Skeletal muscle cell (primary cell): Measurements from ENCODE around the gene SLC2A8.

Experiments used
- DNase-seq: peaks from one replicate; pipeline ENCODE4 v3.0.0-alpha.2; 2010; ENCODE audit warnings: low read depth
- H3K4me3 ChIP-seq: 2 replicates; pipeline ENCODE4 v1.5.1; 2011; ENCODE audit warnings: low read depth, mild to moderate bottlenecking, control low read depth, low read length, moderate library complexity

SLC2A8 gene

GRCh38 chr9:127398275-127398647, 1.3 kb downstream of the SLC2A8 start:
- peak overlapping the region; percentile 61 for H3K4me3 ChIP-seq

DNA sequence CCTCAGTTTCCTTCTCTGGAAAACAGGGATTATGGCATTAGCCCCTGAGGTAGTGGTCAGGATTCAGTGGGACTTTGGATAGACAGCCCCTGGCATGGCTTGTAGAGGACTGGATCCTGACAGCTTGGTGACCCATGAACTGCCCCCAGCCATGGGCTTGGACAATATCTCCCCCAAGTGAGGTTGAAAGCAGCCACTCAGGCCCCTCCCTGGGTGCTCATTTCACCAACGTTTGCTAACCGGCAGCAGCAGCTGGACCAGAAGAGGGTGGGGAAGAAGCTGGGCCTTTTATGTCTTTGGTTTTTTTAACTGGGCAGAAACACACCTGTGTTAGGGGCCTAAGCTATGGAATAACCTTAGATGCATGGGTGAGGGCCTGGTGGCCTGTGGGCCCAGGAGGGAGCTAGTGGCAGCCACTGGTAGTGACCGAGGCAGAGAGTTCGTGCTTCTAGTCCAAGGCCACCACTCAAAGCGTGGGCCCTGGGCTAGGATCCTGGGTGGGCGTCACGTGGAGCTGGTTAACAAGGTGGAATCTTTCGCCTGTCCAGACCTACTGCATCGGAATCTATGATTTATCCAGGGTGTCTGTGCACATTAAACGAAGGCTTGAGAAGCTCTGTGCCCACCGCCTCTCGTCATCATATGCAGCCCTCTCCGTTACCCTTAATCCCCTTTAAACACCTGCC, 1.9 kb downstream of the SLC2A8 start:
- no peak overlapping the region for H3K4me3 ChIP-seq
- DNase-seq, result no peak

More at GRCh38 chr9:127398275-127398647, 1.3 kb downstream of the SLC2A8 start:
- DNase-seq, result no peak

- H3K4me3 ChIP-seq, result no peak overlapping the region
- DNase-seq, result no peak
Measured at GRCh38 chr9:127399736-127400269, 2.8 kb downstream of the SLC2A8 start.

- no peak for DNase-seq
- H3K4me3 ChIP-seq, result no peak overlapping the region
Measured at GRCh38 chr9:127402401-127403090, 5.6 kb downstream of the SLC2A8 start.

DNA sequence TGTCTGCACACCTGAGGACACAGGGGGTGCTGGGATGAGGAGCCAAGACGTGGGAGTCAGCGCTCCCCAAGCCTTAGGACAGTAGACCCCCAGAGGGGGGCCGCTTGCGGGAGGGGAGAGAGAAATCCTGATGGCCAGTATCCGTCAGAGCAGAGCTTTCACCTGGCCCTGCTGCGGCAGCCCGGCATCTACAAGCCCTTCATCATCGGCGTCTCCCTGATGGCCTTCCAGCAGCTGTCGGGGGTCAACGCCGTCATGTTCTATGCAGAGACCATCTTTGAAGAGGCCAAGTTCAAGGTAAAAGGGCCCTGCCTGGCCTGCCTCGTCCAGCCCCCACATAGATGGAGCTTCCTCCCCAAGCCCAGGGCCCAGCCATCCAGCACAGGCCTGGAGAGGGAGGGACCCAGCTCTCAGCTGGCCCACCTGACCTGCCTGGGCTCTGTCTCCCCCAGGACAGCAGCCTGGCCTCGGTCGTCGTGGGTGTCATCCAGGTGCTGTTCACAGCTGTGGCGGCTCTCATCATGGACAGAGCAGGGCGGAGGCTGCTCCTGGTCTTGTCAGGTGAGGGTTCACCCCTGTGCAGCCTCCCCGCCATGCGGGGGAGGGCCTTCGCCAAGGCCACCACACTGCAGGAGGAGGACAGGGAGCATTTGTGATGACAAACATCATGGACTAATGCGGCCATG, 6.7 kb downstream of the SLC2A8 start:
- no peak for DNase-seq
- no peak overlapping the region for H3K4me3 ChIP-seq

DNA sequence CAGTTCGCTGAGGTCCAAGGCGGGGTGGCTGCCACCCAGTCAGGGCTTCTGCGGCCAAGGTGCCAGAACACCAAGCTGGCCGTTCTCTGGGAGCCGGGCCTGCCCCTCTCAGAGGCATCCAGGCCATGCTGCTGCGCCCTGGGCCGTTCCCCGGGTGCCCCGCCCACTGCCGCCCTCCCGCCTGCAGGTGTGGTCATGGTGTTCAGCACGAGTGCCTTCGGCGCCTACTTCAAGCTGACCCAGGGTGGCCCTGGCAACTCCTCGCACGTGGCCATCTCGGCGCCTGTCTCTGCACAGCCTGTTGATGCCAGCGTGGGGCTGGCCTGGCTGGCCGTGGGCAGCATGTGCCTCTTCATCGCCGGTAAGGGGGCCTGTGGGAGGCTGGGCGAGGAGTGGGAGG, 7.7 kb downstream of the SLC2A8 start:
- H3K4me3 ChIP-seq, result no peak overlapping the region
- DNase-seq, result no peak

- DNase-seq, result no peak
- no peak overlapping the region for H3K4me3 ChIP-seq
Measured at GRCh38 chr9:127405344-127406125, 8.6 kb downstream of the SLC2A8 start.

GRCh38 chr9:127406799-127407491, 10.0 kb downstream of the SLC2A8 start:
- no peak for DNase-seq
- H3K4me3 ChIP-seq, result no peak overlapping the region

DNA sequence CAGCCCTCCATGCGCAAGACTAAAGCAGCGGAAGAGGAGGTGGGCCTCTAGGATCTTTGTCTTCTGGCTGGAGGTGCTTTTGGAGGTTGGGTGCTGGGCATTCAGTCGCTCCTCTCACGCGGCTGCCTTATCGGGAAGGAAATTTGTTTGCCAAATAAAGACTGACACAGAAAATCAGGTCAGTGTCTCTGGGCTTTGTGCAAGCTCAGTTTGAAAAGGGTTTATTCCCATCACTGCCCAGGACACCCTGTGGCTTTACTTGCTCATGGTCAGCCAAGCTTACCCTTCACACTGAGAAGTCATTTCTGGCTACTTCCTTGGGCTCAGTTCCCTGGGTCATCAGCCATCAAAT, 10.5 kb downstream of the SLC2A8 start:
- no peak overlapping the region for H3K4me3 ChIP-seq
- DNase-seq, result no peak

GRCh38 chr9:127411122-127411521, 14.2 kb downstream of the SLC2A8 start:
- DNase-seq, result no peak
- no peak overlapping the region for H3K4me3 ChIP-seq

- no peak for DNase-seq
- H3K4me3 ChIP-seq, result no peak overlapping the region
Measured at GRCh38 chr9:127415141-127415540, 18.2 kb downstream of the SLC2A8 start.

DNA sequence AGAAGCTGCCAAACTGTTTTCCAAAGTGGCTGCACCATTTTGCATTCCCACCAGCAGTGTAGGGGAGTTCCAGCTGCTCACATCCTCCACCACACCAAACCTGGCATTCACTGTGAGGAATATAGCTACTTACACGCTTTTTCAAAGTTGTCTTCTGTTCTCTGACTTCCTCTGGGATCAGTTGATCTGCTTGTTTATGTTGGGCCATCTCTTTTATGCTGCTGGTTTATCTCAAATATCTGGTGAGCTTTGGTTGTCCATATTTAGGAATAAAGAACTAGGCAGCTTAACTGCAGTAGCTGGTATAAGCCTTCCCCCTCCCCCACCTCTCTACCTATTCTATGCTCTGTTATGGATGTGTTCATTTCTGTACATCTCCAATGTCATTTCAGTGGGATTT, 18.7 kb downstream of the SLC2A8 start:
- no peak for DNase-seq
- H3K4me3 ChIP-seq, result no peak overlapping the region

- DNase-seq, result no peak
- no peak overlapping the region for H3K4me3 ChIP-seq
Measured at GRCh38 chr9:127417131-127418036, 20.4 kb downstream of the SLC2A8 start.

- no peak overlapping the region for H3K4me3 ChIP-seq
- no peak for DNase-seq
Measured at GRCh38 chr9:127418037-127418471, 21.1 kb downstream of the SLC2A8 start.

- H3K4me3 ChIP-seq, result no peak overlapping the region
- no peak for DNase-seq
Measured at GRCh38 chr9:127419348-127419747, 22.4 kb downstream of the SLC2A8 start.

GRCh38 chr9:127421057-127421456, 24.1 kb downstream of the SLC2A8 start:
- DNase-seq, result no peak
- H3K4me3 ChIP-seq, result no peak overlapping the region

DNA sequence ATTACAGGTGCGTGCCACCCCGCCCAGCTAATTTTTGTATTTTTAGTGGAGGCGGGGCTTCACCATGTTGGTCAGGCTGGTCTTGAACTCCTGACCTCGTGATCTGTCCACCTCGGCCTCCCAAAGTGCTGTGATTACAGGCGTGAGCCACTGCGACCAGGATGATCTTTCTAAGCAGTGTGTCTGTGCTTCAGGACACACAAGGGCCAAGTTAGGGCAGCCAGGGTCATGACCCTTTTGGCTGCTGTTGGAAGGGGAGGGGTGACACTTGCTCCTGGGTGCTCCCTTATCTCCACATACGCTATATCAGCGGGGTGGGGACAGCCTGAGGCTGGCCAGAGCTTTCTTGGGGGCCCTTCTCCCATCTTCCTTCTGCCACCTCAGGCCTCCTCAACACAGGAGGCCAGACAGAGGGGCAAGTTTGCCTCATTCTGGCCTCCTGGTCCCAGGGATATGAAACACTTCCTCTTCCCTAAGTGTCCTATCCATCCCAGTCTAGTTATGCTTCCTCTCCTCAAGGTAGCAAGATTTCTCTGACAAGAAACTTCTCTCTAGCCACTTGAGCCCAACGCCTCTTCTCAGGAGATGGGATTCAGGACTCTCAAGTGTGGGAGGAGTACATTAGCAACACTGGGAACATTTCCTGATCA, 25.3 kb downstream of the SLC2A8 start:
- no peak for DNase-seq
- no peak overlapping the region for H3K4me3 ChIP-seq

GRCh38 chr9:127422787-127423186, 25.8 kb downstream of the SLC2A8 start:
- peak overlapping the region; percentile 95 for H3K4me3 ChIP-seq

More at GRCh38 chr9:127422787-127423186, 25.8 kb downstream of the SLC2A8 start:
- no peak for DNase-seq
